PC-9 (cell line): ENCODE results near the gene ZCCHC8. TPM values are rescaled to one million over a fixed set of nuclear protein-coding genes. Genes with fewer than 3 reads are reported as not detected.
A peak's percentile ranks its signal among the peaks of the same experiment; 100 is the strongest.

Experiments
- BruUV-seq: library from RNA; stranded (reverse); fragments of 400-500 nt; replicated peaks from 2 replicates; lab custom pipeline; 2021; lab: Mats Ljungman, UMichigan
- CTCF ChIA-PET: fragments of 300-600 bp; sonication (Branson Sonifier 250); formaldehyde crosslinking; loops from one replicate; lab custom pipeline; 2022; ENCODE audit warnings: antibody characterized with exemption; lab: Charles Lee
- POLR2A ChIA-PET: fragments of 300-600 bp; sonication (Branson Sonifier 250); formaldehyde crosslinking; loops from one replicate; lab custom pipeline; 2022; ENCODE audit warnings: antibody characterized with exemption; ENCODE audit not compliant: unreplicated experiment; lab: Charles Lee
- DNase-seq, 2 experiments: peaks; one replicate each; pipeline versions ENCODE4 v3.0.0 to v3.0.0-alpha.2; 2015 to 2022; ENCODE audit warnings: mixed read lengths in 1 of 2
- H2AFZ ChIP-seq: fragments of 200-600 bp; sonication (generic); 2 replicates; pipeline ENCODE4 v1.8.1; 2017; ENCODE audit warnings: antibody characterized with exemption
- H3F3A ChIP-seq: fragments of 200-600 bp; sonication (generic); 2 replicates; pipeline ENCODE4 v1.8.1; 2017; ENCODE audit warnings: antibody characterized with exemption, mild to moderate bottlenecking, low read depth; ENCODE audit not compliant: insufficient read depth
- H3K27ac ChIP-seq: fragments of 200-600 bp; sonication (generic); 2 replicates; pipeline ENCODE4 v1.6.1; 2016; ENCODE audit warnings: mixed run types
- H3K27me3 ChIP-seq: fragments of 200-600 bp; sonication (generic); 2 replicates; pipeline ENCODE4 v1.6.1; 2016; ENCODE audit warnings: low read depth, mixed run types; ENCODE audit not compliant: insufficient read depth
- H3K36me3 ChIP-seq: fragments of 200-600 bp; sonication (generic); 2 replicates; pipeline ENCODE4 v1.6.1; 2016; ENCODE audit warnings: low read depth, mixed run types
- H3K4me1 ChIP-seq: fragments of 200-600 bp; sonication (generic); replicated peaks from 2 replicates; pipeline ENCODE4 v1.6.1; 2016; ENCODE audit warnings: mixed run types; ENCODE audit not compliant: insufficient read depth
- H3K4me2 ChIP-seq: fragments of 200-600 bp; sonication (generic); 2 replicates; pipeline ENCODE4 v1.6.1; 2017; ENCODE audit warnings: mixed run types
- H3K4me3 ChIP-seq: fragments of 200-600 bp; sonication (generic); 2 replicates; pipeline ENCODE4 v1.6.1; 2016; ENCODE audit warnings: mixed run types
- H3K79me2 ChIP-seq: fragments of 200-600 bp; sonication (generic); 2 replicates; pipeline ENCODE4 v1.6.1; 2017; ENCODE audit warnings: low read depth, mixed run types
- H3K9me2 ChIP-seq: fragments of 200-600 bp; sonication (generic); 2 replicates; pipeline ENCODE4 v1.8.1; 2017; ENCODE audit warnings: mild to moderate bottlenecking; ENCODE audit not compliant: insufficient read depth
- H3K9me3 ChIP-seq: fragments of 200-600 bp; sonication (generic); 2 replicates; pipeline ENCODE4 v1.8.1; 2016; ENCODE audit warnings: low read depth; ENCODE audit not compliant: insufficient read depth
- H4K20me1 ChIP-seq: fragments of 200-600 bp; sonication (generic); 2 replicates; pipeline ENCODE4 v1.8.1; 2017; ENCODE audit not compliant: insufficient read depth
- CTCF ChIP-seq: fragments of 200-600 bp; sonication (generic); conservative IDR thresholded peaks from 2 replicates; pipeline ENCODE4 v1.6.1; 2017; ENCODE audit warnings: mixed run types, antibody characterized with exemption, mild to moderate bottlenecking, moderate library complexity
- EZH2 ChIP-seq: fragments of 200-600 bp; sonication (generic); IDR thresholded peaks from 2 replicates; pipeline ENCODE4 v1.8.0; 2017; ENCODE audit warnings: antibody characterized with exemption, low read depth
- intact Hi-C: fragments of 100-400 bp; cut with micrococcal nuclease; formaldehyde crosslinking; loops from one replicate; pipeline ENCODE4 v1.10.0; 2022; ENCODE audit not compliant: unreplicated experiment
- total RNA-seq: library from RNA; stranded (reverse); gene quantifications from 2 replicates; pipeline ENCODE4 v1.2.3, GENCODE V29; 2021

Gene ZCCHC8
- total RNA-seq, 1 experiment from 2014 or later: 24.3 TPM

GRCh38 chr12:122523280-122523679, 22.5 kb upstream of the ZCCHC8 start:
- Histone ChIP-seq H3K79me2 (peaks cover 93% of the 10 kb centered on the region), H2AFZ (no peak overlapping the region), H3K27ac (peak overlapping the region; percentile 35; the same call in 1 of the 2 replicates), H3F3A (peaks cover 51% of the 10 kb centered on the region), H3K4me3 (peak overlapping the region; percentile 86; the same call in 1 of the 2 replicates), H3K27me3 (no peaks in the 10 kb centered on the region), H3K36me3 (peaks cover 66% of the 10 kb centered on the region), H4K20me1 (peaks cover 73% of the 10 kb centered on the region), H3K4me2 (peak overlapping the region; percentile 94), H3K9me3 (no peaks in the 10 kb centered on the region), H3K4me1 (peaks cover 32% of the 10 kb centered on the region), H3K9me2 (no peaks in the 10 kb centered on the region)
- POLR2A ChIA-PET: no interaction called here
- DNase-seq: no peak
- CTCF ChIA-PET: no interaction called here
- BruUV-seq: no TSS peak
- intact Hi-C loops: no loop called here
- no peak for TF ChIP-seq EZH2
- no peak for TF ChIP-seq CTCF

- Histone ChIP-seq H4K20me1 (peaks cover 89% of the 10 kb centered on the region), H3K4me2 (no peak overlapping the region), H3K27me3 (no peaks in the 10 kb centered on the region), H3K9me3 (no peaks in the 10 kb centered on the region), H3K79me2 (peaks cover 99% of the 10 kb centered on the region), H3K4me3 (no peak overlapping the region), H3F3A (peaks cover 77% of the 10 kb centered on the region), H3K36me3 (peaks cover 91% of the 10 kb centered on the region), H3K9me2 (no peaks in the 10 kb centered on the region), H3K4me1 (peaks cover 26% of the 10 kb centered on the region), H2AFZ (no peak overlapping the region), H3K27ac (no peak overlapping the region)
- no peak for TF ChIP-seq CTCF
- no peak for TF ChIP-seq EZH2
- ChIA-PET POLR2A (interaction anchor here (0.6 kb wide), 1 partner anchor 1445 kb away, joined by 4 read pairs; no protein-coding TSS in a partner anchor), CTCF (no interaction called here)
- no TSS peak for BruUV-seq
- DNase-seq: no peak
- intact Hi-C loops: no loop called here
Observed at GRCh38 chr12:122520676-122521075, 19.9 kb upstream of the ZCCHC8 start.

DNA sequence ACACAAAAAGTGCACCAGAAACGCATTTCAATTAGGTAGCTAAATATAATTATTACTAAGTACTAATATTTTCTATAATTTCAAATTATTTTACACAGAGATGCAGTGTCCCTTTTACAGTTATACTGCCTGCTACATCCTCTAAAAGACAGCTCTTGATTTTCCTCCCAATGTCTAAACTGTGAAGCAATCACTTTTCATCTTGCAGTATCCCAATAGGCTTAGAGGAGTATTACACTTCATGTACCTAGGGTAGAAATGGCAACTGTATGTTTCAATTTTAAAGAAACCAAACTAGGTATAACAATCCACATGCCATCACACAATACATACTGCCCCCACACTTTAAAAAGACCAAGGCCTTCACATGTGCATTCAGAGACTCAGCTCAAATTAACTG, 18.7 kb upstream of the ZCCHC8 start:
- CTCF ChIA-PET: no interaction called here

More for the DNA sequence above, 18.7 kb upstream of the ZCCHC8 start:
- H3K36me3 ChIP-seq: peaks cover 94% of the 10 kb centered on the region
- peaks cover 90% of the 10 kb centered on the region for H3F3A ChIP-seq
- peaks cover 23% of the 10 kb centered on the region for H3K4me1 ChIP-seq
- no peak overlapping the region for H2AFZ ChIP-seq
- H4K20me1 ChIP-seq: peaks cover 88% of the 10 kb centered on the region
- H3K9me2 ChIP-seq: no peaks in the 10 kb centered on the region
- no peaks in the 10 kb centered on the region for H3K27me3 ChIP-seq
- no peak overlapping the region for H3K4me2 ChIP-seq
- H3K4me3 ChIP-seq: no peak overlapping the region
- POLR2A ChIA-PET: interaction anchor here (0.5 kb wide), 1 partner anchor 21 kb away, joined by 8 read pairs; no protein-coding TSS in a partner anchor
- no peaks in the 10 kb centered on the region for H3K9me3 ChIP-seq
- BruUV-seq: no TSS peak
- no peak overlapping the region for H3K27ac ChIP-seq
- TF ChIP-seq CTCF (no peak), EZH2 (no peak)
- DNase-seq: no peak
- peaks cover 99% of the 10 kb centered on the region for H3K79me2 ChIP-seq
- intact Hi-C loops: no loop called here
